ENCODE results near the gene PKNOX1.
A peak's percentile ranks its signal among the peaks of the same experiment; 100 is the strongest.
"Not testable (repeated sequence)": the region's sequence is repeated elsewhere in the genome, so short reads cannot be mapped to it uniquely, and the experiment has no call there.

The PKNOX1 gene

DNA sequence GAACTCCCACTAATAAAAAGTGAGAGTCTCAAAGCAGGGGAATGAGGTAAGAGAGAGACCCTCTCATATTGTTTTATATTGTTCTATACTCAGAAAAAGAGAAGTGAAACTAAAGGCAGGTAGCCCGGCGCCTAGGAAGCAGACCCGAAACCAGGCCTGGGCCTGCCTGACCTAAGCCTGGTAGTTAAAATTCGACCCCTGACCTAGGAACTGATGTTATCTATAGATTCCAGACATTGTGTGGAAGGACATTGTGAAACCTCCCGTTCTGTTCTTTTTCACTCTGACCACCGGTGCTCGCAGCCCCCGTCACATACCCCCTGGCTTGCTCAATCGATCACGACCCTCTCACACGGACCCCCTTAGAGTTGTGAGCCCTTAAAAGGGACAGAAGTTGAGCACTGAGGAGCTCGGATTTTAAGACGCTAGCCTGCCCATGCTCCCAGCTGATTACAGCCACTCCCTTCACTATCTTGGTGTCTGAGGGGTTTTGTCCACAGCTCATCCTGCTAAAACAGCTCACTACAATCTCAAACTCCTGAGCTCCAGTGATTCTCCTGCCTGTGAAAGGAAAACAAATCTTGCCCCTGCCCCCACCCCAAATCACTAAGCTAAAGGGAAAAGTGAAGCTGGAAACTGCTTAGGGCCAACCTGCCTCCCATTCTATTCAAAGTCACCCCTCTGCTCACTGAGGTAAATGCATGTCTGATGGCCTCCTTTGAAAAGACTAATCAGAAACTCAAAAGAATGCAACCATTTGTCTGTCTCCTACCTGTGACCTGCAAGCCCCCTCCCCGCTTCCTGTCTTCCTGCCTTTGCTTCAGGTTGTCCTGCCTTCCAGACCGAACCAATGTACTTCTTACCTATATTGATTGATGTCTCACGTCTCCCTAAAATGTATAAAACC is 37.1 kb upstream of the PKNOX1 start:
- Histone ChIP-seq H3K9ac (ENCODE audit: low read depth, low read length) (peak overlapping the region; percentile 81; the same call in 1 of the 2 replicates), H3K4me3 (ENCODE audit: low read length) (0 out of 2 replicates have a peak overlapping the region, but pooled peaks have one; percentile 27), H3K27ac (ENCODE audit: low read length) (peak overlapping the region; percentile 95), H3K4me1 (ENCODE audit: insufficient read depth, low read length) (peaks cover 24% of the 10 kb centered on the region)
- not testable (repeated sequence) for H3K27me3 ChIP-seq (ENCODE audit: insufficient read depth, low read length); H3K36me3 ChIP-seq (ENCODE audit: insufficient read depth, low read depth, low read length); H3K9me3 ChIP-seq (ENCODE audit: insufficient read depth, low read depth, low read length)

DNA sequence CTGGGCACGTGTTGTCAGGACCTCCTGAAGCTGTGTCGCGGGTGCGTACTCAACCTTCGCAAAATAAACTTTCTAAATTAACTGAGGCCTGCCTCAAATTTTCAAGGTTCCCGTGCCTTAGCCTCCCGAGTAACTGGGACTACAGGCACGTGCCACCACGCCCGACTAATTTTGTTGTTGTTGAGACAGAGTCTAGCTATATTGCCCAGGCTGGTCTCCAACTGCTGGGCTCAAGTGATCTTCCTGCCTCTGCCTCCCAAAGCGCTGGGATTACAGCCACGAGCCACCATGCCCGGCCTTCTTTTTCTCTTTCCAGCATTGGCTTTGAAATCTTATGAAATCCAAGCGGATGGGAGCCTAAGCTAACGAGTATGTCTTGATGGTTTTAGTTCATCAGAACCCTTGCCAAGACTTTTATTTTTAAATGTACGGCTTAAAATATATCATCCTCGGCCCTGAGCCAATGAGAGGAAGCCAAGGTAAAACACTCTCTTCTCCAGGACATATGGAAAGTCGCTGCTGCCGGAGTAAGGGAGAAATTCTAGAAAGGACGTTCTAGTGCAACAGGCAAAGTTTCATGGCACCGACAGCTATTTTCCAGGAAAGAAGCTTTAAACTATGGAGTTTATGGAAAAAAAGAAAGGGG is 36.3 kb upstream of the PKNOX1 start:
- peak overlapping the region; percentile 81; the same call in 1 of the 2 replicates for H3K9ac ChIP-seq (ENCODE audit: low read depth, low read length)
- H3K36me3 ChIP-seq (ENCODE audit: insufficient read depth, low read depth, low read length) = no peaks in the 10 kb centered on the region

DNA sequence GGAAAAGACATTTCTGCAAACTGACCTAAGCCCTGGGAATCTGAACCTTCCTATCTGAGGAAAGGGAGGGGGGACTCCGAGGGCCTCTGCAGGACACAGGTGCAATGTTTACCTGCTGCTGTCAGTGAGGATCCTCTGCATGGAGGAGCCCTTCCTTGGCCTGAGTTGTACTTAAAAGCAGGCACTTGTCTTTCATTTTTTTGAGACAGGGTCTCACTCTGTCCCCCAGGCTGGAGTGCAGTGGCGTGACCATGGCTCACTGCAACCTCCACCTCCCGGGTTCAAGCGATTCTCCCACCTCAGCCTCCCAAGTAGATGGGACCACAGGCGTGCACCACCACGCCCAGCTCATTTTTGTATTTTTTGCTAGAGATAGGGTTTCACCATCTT is 35.8 kb upstream of the PKNOX1 start:
- H3K36me3 ChIP-seq (ENCODE audit: insufficient read depth, low read depth, low read length); H3K9me3 ChIP-seq (ENCODE audit: insufficient read depth, low read depth, low read length); H3K27me3 ChIP-seq (ENCODE audit: insufficient read depth, low read length); H3K4me3 ChIP-seq (ENCODE audit: low read length): not testable (repeated sequence)
- Histone ChIP-seq H3K9ac (ENCODE audit: low read depth, low read length) (peak overlapping the region; percentile 81; the same call in 1 of the 2 replicates), H3K4me1 (ENCODE audit: insufficient read depth, low read length) (peaks cover 24% of the 10 kb centered on the region), H3K27ac (ENCODE audit: low read length) (peak overlapping the region; percentile 95)

More for the DNA sequence above, 36.3 kb upstream of the PKNOX1 start:
- Histone ChIP-seq H3K9me3 (ENCODE audit: insufficient read depth, low read depth, low read length) (no peaks in the 10 kb centered on the region), H3K4me1 (ENCODE audit: insufficient read depth, low read length) (peaks cover 24% of the 10 kb centered on the region), H3K4me3 (ENCODE audit: low read length) (no peak overlapping the region), H3K27me3 (ENCODE audit: insufficient read depth, low read length) (no peaks in the 10 kb centered on the region), H3K27ac (ENCODE audit: low read length) (peak overlapping the region; percentile 95)

DNA sequence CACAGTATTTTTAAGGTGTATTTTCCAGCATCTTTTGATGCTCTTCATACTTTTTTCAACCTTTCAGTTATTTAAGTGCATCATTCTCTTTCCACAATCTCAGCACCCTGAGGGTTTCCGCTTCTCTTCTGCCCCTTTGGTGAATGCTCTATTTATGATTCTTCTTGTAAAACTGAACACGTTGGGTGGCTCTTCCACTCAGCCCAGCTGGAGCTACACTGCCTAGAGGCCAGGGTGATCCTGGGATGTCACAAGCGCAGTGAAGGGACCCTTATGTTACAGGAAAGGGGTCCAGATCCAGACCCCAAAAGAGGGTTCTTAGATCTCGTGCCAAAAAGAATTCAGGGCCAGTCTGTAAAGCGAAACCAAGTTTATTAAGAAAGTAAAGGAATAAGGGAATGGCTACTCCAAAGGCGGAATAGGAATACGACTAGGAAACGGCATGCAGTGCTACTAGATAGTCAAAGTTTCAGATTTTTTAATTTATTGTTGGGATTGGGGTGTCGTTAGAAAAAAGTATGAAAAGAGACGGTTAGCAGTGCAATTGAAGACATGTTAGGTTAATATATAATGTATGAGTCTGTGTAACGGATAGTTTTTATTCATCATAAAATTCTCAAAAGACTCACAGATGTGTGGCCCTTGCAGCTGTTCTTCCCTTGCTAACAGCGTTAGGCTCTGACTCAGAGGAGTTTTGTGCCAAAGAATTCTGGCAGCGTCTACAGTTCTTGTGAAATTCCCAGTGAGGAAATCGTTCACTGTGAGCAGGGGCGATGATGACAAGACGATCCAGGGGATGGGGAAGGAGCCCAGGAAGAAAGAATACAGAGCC is 34.6 kb upstream of the PKNOX1 start:
- no peak overlapping the region for H3K4me3 ChIP-seq (ENCODE audit: low read length)
- no peaks in the 10 kb centered on the region for H3K27me3 ChIP-seq (ENCODE audit: insufficient read depth, low read length)
- peaks cover 24% of the 10 kb centered on the region for H3K4me1 ChIP-seq (ENCODE audit: insufficient read depth, low read length)
- H3K9ac ChIP-seq (ENCODE audit: low read depth, low read length) = no peak overlapping the region
- H3K36me3 ChIP-seq (ENCODE audit: insufficient read depth, low read depth, low read length) = no peaks in the 10 kb centered on the region
- no peak overlapping the region for H3K27ac ChIP-seq (ENCODE audit: low read length)
- no peaks in the 10 kb centered on the region for H3K9me3 ChIP-seq (ENCODE audit: insufficient read depth, low read depth, low read length)

DNA sequence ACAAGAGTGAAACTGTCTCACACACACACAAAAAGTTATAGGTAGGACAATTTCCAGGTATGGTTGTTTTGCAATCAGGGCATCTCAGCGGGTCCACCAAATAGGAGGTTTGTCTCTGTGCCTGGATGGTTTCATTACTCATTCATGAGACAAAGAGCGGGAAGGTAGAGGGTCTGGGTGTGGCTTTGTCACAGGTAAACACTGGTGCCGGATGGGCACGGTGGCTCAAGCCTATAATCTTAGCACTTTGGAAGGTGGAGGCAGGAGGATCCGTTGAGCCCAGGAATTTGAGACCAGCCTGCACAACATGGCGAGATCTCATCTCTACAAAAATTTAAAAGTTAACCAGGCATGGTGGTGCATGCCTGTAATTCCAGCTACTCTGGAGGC is 32.7 kb upstream of the PKNOX1 start:
- Histone ChIP-seq H3K27ac (ENCODE audit: low read length) (no peak overlapping the region), H3K4me3 (ENCODE audit: low read length) (no peak overlapping the region), H3K9me3 (ENCODE audit: insufficient read depth, low read depth, low read length) (no peaks in the 10 kb centered on the region), H3K4me1 (ENCODE audit: insufficient read depth, low read length) (peaks cover 19% of the 10 kb centered on the region; the same call in 1 of the 2 replicates), H3K27me3 (ENCODE audit: insufficient read depth, low read length) (no peaks in the 10 kb centered on the region), H3K36me3 (ENCODE audit: insufficient read depth, low read depth, low read length) (no peaks in the 10 kb centered on the region), H3K9ac (ENCODE audit: low read depth, low read length) (no peak overlapping the region)

DNA sequence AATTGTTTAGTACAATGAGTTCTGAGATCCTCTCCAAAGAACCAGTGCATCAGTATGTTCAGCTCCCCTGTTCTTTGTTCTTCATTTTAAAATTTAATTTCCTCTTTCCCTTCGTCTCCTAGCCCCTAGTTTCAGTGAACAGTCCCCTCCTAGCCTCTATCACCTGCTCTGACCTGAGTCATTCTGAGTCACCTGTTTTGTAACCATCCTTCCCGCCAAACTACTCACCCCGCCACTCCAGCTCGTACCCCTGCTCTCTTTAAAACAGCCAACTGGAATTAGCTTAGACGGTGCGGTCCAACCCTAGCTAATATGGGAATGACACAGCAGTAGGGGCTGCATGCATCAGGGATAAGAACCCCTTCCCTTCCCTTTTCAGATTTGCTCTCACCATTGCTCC is 32.1 kb upstream of the PKNOX1 start:
- Histone ChIP-seq H3K9ac (ENCODE audit: low read depth, low read length) (no peak overlapping the region), H3K9me3 (ENCODE audit: insufficient read depth, low read depth, low read length) (no peaks in the 10 kb centered on the region), H3K27ac (ENCODE audit: low read length) (no peak overlapping the region), H3K36me3 (ENCODE audit: insufficient read depth, low read depth, low read length) (no peaks in the 10 kb centered on the region), H3K4me3 (ENCODE audit: low read length) (no peak overlapping the region), H3K4me1 (ENCODE audit: insufficient read depth, low read length) (peaks cover 14% of the 10 kb centered on the region; the same call in 1 of the 2 replicates), H3K27me3 (ENCODE audit: insufficient read depth, low read length) (no peaks in the 10 kb centered on the region)

DNA sequence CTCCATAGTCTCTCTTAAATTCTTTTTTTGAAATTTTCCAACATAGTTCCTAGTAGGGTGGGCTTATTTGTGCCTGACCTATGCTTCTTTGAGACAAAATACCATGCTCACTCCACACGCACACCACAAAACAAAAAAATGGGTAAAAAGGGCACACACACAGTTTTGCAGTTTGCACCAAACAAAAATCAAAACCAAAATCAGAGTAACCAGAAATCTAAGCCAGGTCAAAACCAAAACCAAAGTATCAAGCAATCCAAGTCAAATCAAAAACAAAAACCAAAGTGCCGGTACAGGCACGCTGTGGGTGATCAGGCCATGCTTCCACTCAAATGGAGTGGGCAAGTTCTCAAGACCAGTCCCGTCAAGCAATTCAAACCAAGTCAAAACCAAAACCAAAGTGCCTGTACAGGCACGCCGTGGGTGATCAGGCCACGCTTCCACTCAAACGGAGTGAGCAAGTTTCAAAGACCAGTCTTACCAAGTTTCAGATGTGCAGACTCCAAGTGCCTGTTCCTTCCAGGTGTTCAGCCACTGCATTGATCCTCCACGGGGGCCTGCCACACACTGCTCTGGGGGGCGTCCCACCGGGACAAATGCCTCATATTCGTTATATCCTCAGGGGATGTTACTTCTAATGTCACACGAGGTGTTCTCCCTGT is 25.1 kb upstream of the PKNOX1 start:
- not testable (repeated sequence) for H3K4me3 ChIP-seq (ENCODE audit: low read length); H3K36me3 ChIP-seq (ENCODE audit: insufficient read depth, low read depth, low read length); H3K9ac ChIP-seq (ENCODE audit: low read depth, low read length); H3K27ac ChIP-seq (ENCODE audit: low read length); H3K27me3 ChIP-seq (ENCODE audit: insufficient read depth, low read length); H3K4me1 ChIP-seq (ENCODE audit: insufficient read depth, low read length); H3K9me3 ChIP-seq (ENCODE audit: insufficient read depth, low read depth, low read length)

DNA sequence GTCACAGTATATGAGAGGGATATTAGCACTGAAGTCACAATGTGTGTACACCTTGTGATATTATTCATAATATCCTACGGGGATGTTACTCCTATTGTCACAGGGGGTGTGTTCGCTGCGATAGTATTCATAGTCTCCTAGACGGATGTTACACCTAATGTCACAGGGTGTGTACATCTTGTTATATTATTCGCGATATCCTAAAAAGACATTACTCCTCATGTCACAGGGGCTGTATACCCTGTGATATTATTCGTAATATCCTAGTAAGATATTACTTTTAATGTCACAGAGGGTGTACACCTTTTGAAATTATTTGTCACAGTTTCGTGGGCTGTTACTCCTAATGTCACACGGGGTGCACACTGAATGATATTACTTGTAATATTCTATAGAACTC is 23.2 kb upstream of the PKNOX1 start:
- H3K27me3 ChIP-seq (ENCODE audit: insufficient read depth, low read length); H3K36me3 ChIP-seq (ENCODE audit: insufficient read depth, low read depth, low read length); H3K4me1 ChIP-seq (ENCODE audit: insufficient read depth, low read length); H3K9me3 ChIP-seq (ENCODE audit: insufficient read depth, low read depth, low read length); H3K4me3 ChIP-seq (ENCODE audit: low read length); H3K9ac ChIP-seq (ENCODE audit: low read depth, low read length); H3K27ac ChIP-seq (ENCODE audit: low read length): not testable (repeated sequence)

DNA sequence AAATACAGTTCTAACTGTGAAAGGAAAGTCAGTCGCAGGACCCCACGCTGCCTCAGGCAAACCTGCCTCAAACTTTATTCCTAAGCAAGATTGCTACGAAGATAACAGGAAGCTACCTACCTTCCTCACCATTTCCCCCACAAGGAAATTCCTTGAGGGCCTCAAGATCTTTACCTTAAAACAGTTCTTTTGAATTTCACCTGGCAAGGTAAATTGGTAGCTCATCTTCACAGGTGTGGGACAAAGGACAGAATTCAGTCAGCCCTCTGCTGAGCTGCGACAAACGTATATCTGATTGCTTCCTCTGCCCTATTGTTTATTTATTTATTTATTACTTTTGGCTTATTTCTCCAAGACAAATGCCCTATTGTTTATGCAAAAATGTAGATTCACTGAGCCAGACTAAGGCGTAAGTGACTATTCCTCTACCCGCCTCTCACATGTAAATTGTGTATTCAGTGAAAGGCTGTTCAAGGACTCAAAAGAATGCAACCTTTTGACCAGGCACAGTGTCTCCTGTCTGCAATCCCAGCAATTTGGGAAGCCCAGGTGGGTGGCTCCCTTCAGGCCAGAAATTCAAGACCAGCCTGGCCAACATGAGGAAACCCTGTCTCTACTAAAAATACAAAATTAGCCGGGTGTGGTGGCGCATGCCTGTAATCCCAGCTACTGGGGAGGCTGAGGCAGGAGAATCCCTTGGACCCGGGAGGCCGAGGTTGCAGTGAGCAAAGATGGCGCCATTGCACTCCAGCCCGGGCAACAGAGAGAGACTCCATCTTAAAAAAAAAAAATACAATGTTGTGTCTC is 17.3 kb upstream of the PKNOX1 start:
- Histone ChIP-seq H3K27me3 (ENCODE audit: insufficient read depth, low read length) (no peaks in the 10 kb centered on the region), H3K27ac (ENCODE audit: low read length) (peak overlapping the region; percentile 79), H3K4me3 (ENCODE audit: low read length) (peak overlapping the region; percentile 8; the same call in 1 of the 2 replicates)

DNA sequence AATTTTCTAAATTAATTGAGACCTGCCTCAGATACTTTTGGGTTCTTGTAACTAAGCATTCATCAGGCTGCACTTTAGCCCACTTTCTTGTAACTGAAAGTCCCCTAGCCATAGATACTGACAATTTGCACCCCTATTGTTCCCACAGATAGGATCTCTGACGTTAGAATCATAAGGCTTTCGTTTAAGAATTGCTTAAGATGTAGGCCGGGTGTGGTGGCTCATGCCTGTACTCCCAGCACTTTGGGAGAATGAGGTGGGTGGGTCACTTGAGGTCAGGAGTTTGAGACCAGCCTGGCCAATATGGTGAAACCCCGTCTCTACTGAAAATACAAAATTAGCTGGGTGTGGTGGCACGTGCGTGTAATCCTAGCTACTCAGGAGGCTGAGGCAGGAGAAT is 16.2 kb upstream of the PKNOX1 start:
- peak overlapping the region; percentile 49; the same call in 1 of the 2 replicates for H3K9ac ChIP-seq (ENCODE audit: low read depth, low read length)

More for the DNA sequence above, 17.3 kb upstream of the PKNOX1 start:
- H3K9ac ChIP-seq (ENCODE audit: low read depth, low read length) = peak overlapping the region; percentile 76
- peaks cover 17% of the 10 kb centered on the region; the same call in 1 of the 2 replicates for H3K4me1 ChIP-seq (ENCODE audit: insufficient read depth, low read length)
- H3K36me3 ChIP-seq (ENCODE audit: insufficient read depth, low read depth, low read length) = no peaks in the 10 kb centered on the region; the same call in 1 of the 2 replicates
- H3K9me3 ChIP-seq (ENCODE audit: insufficient read depth, low read depth, low read length) = no peaks in the 10 kb centered on the region

More for the DNA sequence above, 16.2 kb upstream of the PKNOX1 start:
- H3K4me3 ChIP-seq (ENCODE audit: low read length); H3K9me3 ChIP-seq (ENCODE audit: insufficient read depth, low read depth, low read length); H3K36me3 ChIP-seq (ENCODE audit: insufficient read depth, low read depth, low read length); H3K27me3 ChIP-seq (ENCODE audit: insufficient read depth, low read length): not testable (repeated sequence)
- Histone ChIP-seq H3K27ac (ENCODE audit: low read length) (peak overlapping the region; percentile 68), H3K4me1 (ENCODE audit: insufficient read depth, low read length) (peaks cover 22% of the 10 kb centered on the region; the same call in 1 of the 2 replicates)

All from iPS-20b (cell line).